Left ventricle myocardium inferior (tissue), 1 donor: ENCODE results near the gene CCDC141. TPM values are rescaled to one million over a fixed set of nuclear protein-coding genes. Genes with fewer than 3 reads are reported as not detected.

ENCODE experiments used
- DNase-seq: peaks from one replicate; pipeline ENCODE4 v3.0.0-alpha.2; 2020
- H3K27ac ChIP-seq: fragments of 200-600 bp; replicated peaks from 2 replicates; pipeline ENCODE4 v1.8.0; 2021
- H3K27me3 ChIP-seq: fragments of 200-600 bp; 2 replicates; pipeline ENCODE4 v1.8.0; 2021; ENCODE audit warnings: low read depth
- H3K36me3 ChIP-seq: fragments of 200-600 bp; 2 replicates; pipeline ENCODE4 v1.8.0; 2021
- H3K4me1 ChIP-seq: fragments of 200-600 bp; 2 replicates; pipeline ENCODE4 v1.8.0; 2021
- H3K4me3 ChIP-seq: fragments of 200-600 bp; 2 replicates; pipeline ENCODE4 v1.8.0; 2021; ENCODE audit warnings: mild to moderate bottlenecking, moderate library complexity
- H3K9me3 ChIP-seq: fragments of 200-600 bp; replicated peaks from 2 replicates; pipeline ENCODE4 v1.8.0; 2021
- CTCF ChIP-seq: fragments of 200-600 bp; IDR thresholded peaks from 2 replicates; pipeline ENCODE4 v1.8.0; 2021; ENCODE audit warnings: antibody characterized with exemption, mild to moderate bottlenecking, borderline replicate concordance
- intact Hi-C: fragments of 100-400 bp; cut with micrococcal nuclease; formaldehyde crosslinking; loops from one replicate; pipeline ENCODE4 v1.11.0; 2022
- total RNA-seq: library from RNA; stranded (reverse); fragmentation: NEBNext Ultra II Directional; extraction: Animal tissue kit (Norgen Biotek cat#: 25700); gene quantifications from one replicate; pipeline ENCODE4 v1.2.1, GENCODE V29; 2021
- donor health status: DM: no; HTN: yes; CAD: no; lungs with severe emphysema.

Gene CCDC141
- total RNA-seq, 1 donor from 2014 or later, result 208 TPM

GRCh38 chr2:178796079-178796677, 253.8 kb downstream of the CCDC141 start:
- Histone ChIP-seq H3K36me3 (peaks cover 63% of the 10 kb centered on the region), H3K4me1 (peaks cover 58% of the 10 kb centered on the region), H3K27ac (no peak overlapping the region), H3K4me3 (no peak overlapping the region), H3K27me3 (no peaks in the 10 kb centered on the region), H3K9me3 (no peaks in the 10 kb centered on the region)
- peak; percentile 73 for TF ChIP-seq CTCF
- no peak for DNase-seq
- intact Hi-C loops, result loop anchor here (1.0 kb wide), 1 partner anchor 118 kb away; no protein-coding TSS in a partner anchor

GRCh38 chr2:178787934-178788333, 262.0 kb downstream of the CCDC141 start:
- no peaks in the 10 kb centered on the region for H3K9me3 ChIP-seq
- no peak for TF ChIP-seq CTCF
- H3K27me3 ChIP-seq, result no peaks in the 10 kb centered on the region
- peaks cover 92% of the 10 kb centered on the region for H3K36me3 ChIP-seq
- no peak overlapping the region for H3K4me3 ChIP-seq
- intact Hi-C loops, result no loop called here
- no peak overlapping the region for H3K27ac ChIP-seq
- peaks cover 41% of the 10 kb centered on the region for H3K4me1 ChIP-seq
- DNase-seq, result no peak

- no peak for DNase-seq
- peaks cover 43% of the 10 kb centered on the region for H3K4me1 ChIP-seq
- peak overlapping the region; percentile 8 for H3K4me3 ChIP-seq
- no peaks in the 10 kb centered on the region for H3K9me3 ChIP-seq
- intact Hi-C loops, result no loop called here
- TF ChIP-seq CTCF, result no peak
- no peak overlapping the region for H3K27ac ChIP-seq
- peaks cover 96% of the 10 kb centered on the region for H3K36me3 ChIP-seq
- no peaks in the 10 kb centered on the region for H3K27me3 ChIP-seq
Measured at GRCh38 chr2:178787155-178787554, 262.8 kb downstream of the CCDC141 start.

GRCh38 chr2:178783889-178784288, 266.0 kb downstream of the CCDC141 start:
- Histone ChIP-seq H3K9me3 (no peaks in the 10 kb centered on the region), H3K4me3 (no peak overlapping the region), H3K27ac (no peak overlapping the region), H3K4me1 (peaks cover 64% of the 10 kb centered on the region), H3K36me3 (peaks cover 95% of the 10 kb centered on the region), H3K27me3 (no peaks in the 10 kb centered on the region)
- TF ChIP-seq CTCF, result no peak
- no peak for DNase-seq
- intact Hi-C loops, result no loop called here

GRCh38 chr2:178782236-178782635, 267.7 kb downstream of the CCDC141 start:
- no peaks in the 10 kb centered on the region for H3K9me3 ChIP-seq
- H3K27ac ChIP-seq, result peak overlapping the region; percentile 3
- DNase-seq, result no peak
- H3K4me3 ChIP-seq, result no peak overlapping the region
- no peak for TF ChIP-seq CTCF
- H3K36me3 ChIP-seq, result peaks cover 95% of the 10 kb centered on the region
- intact Hi-C loops, result no loop called here
- no peaks in the 10 kb centered on the region for H3K27me3 ChIP-seq
- peaks cover 62% of the 10 kb centered on the region for H3K4me1 ChIP-seq

Other genes starting within 250 kb of the CCDC141 start
- 2,803 TPM for gene TTN, start 242.7 kb downstream of the CCDC141 start, total RNA-seq
- 33.7 TPM for gene SESTD1, start 214.7 kb upstream of the CCDC141 start, total RNA-seq